Neural progenitor cell (in vitro differentiated cells): ENCODE results near the gene NDUFS3.

Experiments used
- CTCF ChIP-seq: fragments of 200-600 bp; sonication (generic); IDR thresholded peaks from 2 replicates; pipeline ENCODE4 v1.5.1; 2017; ENCODE audit warnings: antibody characterized with exemption, mild to moderate bottlenecking
- EZH2phosphoT487 ChIP-seq: fragments of 200-600 bp; sonication (generic); IDR thresholded peaks from 2 replicates; pipeline ENCODE4 v1.6.1; 2017; ENCODE audit warnings: antibody characterized with exemption

GRCh38 chr11:47589118-47589517 is 10.2 kb downstream of the NDUFS3 start:
- TF ChIP-seq EZH2phosphoT487 (no peak), CTCF (no peak)
